GM12874 (cell line): ENCODE measurements around the gene ABCB8.

Source experiments
- TF ChIP-seq, protein P1 (sequence below): IDR thresholded peaks from 2 replicates; pipeline ENCODE4 v1.5.1; 2011; ENCODE audit warnings: low read depth, mild to moderate bottlenecking, control low read depth, low read length, moderate library complexity; ENCODE audit not compliant: insufficient read depth

ABCB8 gene

DNA sequence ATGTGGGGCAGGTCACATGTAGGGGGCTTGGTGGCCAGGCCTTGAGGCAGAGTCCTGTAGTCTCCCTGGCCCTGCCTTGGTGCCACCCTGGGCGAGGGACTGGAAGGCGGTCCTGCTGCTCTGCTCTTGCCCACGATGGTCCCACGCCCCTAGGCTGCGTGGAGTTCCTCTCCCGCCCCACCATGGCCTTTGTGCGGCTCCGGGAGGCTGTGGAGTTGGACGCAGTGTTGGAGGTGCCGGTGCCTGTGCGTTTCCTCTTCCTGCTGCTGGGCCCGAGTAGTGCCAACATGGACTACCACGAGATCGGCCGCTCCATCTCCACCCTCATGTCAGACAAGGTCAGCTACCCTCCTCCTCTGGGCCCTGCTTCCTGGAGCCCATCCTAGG lies 42.3 kb downstream of the ABCB8 start:
- TF ChIP-seq, protein P1, sequence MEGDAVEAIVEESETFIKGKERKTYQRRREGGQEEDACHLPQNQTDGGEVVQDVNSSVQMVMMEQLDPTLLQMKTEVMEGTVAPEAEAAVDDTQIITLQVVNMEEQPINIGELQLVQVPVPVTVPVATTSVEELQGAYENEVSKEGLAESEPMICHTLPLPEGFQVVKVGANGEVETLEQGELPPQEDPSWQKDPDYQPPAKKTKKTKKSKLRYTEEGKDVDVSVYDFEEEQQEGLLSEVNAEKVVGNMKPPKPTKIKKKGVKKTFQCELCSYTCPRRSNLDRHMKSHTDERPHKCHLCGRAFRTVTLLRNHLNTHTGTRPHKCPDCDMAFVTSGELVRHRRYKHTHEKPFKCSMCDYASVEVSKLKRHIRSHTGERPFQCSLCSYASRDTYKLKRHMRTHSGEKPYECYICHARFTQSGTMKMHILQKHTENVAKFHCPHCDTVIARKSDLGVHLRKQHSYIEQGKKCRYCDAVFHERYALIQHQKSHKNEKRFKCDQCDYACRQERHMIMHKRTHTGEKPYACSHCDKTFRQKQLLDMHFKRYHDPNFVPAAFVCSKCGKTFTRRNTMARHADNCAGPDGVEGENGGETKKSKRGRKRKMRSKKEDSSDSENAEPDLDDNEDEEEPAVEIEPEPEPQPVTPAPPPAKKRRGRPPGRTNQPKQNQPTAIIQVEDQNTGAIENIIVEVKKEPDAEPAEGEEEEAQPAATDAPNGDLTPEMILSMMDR, result no peak

GRCh38 chr7:151071032-151071866 lies 43.0 kb downstream of the ABCB8 start:
- TF ChIP-seq, protein P1, result no peak

DNA sequence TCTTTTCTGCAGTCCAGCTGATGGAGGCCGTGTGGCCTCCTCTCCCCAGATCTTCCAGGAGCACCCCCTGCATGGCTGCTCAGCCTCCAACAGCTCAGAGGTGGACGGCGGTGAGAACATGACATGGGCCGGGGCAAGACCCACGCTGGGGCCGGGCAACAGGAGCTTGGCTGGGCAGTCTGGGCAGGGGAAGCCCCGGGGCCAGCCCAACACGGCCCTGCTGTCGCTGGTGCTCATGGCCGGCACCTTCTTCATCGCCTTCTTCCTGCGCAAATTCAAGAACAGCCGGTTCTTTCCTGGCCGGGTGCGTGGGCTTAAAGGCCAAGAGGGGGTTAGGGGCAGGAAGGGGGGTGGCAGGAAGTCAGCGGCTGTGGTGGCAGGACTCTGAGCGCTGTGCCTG lies 45.7 kb downstream of the ABCB8 start:
- TF ChIP-seq, protein P1, result no peak

DNA sequence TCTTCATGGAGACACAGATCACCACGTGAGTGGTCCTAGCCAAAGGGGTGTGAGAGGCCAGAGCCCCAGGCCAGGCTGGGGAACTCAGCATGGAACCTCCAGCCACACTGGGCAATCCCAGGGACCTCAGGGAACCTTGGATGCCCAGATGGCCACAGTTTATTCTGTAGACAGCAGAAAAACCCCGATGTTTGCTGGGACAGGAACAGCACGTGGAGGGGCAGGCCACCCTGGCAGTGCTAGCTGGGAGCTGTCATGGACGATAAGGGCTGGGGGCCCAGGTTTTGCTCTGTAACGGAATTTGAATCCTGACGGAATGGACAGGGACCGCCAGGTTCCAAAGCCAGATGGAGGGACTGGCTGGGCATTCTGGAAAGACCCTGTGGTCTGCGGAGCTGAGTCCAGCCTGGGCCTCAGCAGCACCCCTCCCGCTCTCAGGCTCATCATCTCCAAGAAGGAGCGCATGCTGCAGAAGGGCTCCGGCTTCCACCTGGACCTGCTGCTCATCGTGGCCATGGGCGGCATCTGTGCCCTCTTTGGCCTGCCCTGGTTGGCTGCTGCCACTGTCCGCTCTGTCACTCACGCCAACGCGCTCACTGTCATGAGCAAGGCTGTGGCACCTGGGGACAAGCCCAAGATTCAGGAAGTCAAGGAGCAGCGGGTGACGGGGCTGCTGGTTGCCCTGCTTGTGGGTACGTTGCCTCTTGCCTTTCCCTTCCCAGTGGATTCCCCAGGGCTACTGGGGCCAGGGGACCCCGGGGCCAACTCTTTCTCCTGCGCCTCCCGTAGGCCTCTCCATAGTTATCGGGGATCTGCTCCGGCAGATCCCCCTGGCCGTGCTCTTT lies 46.8 kb downstream of the ABCB8 start:
- TF ChIP-seq, protein P1, result no peak

GRCh38 chr7:151075662-151075971 lies 47.4 kb downstream of the ABCB8 start:
- TF ChIP-seq, protein P1, result no peak

DNA sequence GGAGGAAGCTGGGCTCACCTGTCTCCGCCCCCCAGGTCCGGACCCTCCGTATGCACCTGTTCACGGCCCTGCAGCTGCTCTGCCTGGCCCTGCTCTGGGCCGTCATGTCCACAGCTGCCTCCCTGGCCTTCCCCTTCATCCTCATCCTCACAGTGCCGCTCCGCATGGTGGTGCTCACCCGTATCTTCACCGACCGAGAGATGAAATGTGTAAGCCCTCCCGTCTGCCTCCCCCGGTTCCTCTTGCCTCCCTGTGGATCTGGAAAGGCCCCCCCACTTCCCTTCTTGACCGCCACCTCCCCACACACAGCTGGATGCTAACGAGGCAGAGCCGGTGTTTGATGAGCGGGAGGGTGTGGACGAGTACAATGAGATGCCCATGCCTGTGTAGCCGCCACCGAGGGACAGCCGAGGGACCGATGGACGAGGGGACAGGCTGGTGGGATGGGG lies 47.8 kb downstream of the ABCB8 start:
- TF ChIP-seq, protein P1, result no peak

- TF ChIP-seq, protein P1, result peak; percentile 42
Measured at GRCh38 chr7:151076863-151077704, 48.8 kb downstream of the ABCB8 start.
